Hematopoietic multipotent progenitor cell treated with erythropoietin and hydrocortisone succinate and interleukin-3 and kit ligand, for 17 days (in vitro differentiated cells): Measurements from ENCODE around the gene PRMT3.
"Not testable (repeated sequence)": the region's sequence is repeated elsewhere in the genome, so short reads cannot be mapped to it uniquely, and the experiment has no call there.

Experiments used
- DNase-seq: peaks from one replicate; pipeline ENCODE4 v3.0.0-alpha.2; 2015; ENCODE audit warnings: low spot score

PRMT3 gene

DNA sequence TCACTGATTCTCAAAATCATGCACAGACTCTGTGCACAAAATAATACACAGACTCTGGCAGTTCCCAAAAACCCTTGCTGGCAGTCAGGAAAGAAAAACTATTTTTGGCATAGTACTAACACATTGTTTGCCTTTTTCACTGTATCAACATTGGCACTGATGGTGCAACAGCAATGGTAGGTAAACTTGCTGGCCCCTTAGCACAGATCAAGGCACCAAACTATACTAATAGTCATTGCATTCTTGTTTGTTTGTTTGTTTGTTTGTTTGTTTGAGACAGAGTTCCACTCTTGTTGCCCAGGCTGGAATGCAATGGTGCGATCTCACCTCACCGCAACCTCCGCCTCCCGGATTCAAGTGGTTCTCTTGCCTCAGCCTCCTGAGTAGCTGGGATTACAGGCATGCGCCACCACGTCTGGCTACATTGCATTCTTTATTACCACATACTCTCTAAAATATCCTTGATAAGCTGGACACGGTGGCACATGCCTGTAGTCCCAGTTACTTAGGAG lies 130.9 kb downstream of the PRMT3 start:
- DNase-seq, result no peak

DNA sequence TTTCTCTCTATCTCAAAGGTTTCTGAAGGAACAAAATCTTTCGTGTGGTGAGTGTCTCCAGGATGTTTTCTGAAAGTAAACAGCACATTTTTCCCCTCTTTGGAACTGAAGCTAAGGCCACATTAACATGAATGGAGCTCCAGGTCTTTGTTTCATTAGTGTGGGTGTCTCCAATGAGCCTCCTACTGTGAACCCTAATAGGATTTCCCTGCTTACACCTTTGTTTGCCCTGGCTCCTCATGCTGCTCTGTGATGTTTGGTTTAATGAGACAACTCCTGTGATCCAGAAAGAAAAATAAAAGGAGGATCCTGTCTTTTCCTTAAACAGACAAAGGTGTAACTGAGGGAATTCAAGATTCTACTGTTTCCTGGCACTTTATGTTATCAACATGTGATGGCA lies 135.0 kb downstream of the PRMT3 start:
- DNase-seq, result no peak

DNA sequence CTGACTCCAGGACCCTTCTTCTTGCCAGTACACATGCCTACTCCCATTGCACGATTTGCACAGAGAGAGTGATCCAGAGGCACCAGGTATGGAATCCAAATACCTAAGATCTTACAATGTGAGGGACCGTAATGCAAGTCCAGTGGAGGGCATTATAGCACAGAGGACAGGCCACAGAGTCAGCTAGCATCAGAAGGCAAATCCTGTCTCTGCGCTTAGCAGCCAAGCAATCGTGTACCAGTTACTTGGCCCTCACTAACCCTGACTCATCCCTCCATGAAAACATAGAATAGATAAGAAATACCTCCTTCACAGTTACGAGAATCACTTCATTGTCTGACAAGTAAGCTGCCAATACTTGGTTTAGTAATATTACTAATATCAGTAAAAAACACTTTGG lies 142.2 kb downstream of the PRMT3 start:
- no peak for DNase-seq

DNA sequence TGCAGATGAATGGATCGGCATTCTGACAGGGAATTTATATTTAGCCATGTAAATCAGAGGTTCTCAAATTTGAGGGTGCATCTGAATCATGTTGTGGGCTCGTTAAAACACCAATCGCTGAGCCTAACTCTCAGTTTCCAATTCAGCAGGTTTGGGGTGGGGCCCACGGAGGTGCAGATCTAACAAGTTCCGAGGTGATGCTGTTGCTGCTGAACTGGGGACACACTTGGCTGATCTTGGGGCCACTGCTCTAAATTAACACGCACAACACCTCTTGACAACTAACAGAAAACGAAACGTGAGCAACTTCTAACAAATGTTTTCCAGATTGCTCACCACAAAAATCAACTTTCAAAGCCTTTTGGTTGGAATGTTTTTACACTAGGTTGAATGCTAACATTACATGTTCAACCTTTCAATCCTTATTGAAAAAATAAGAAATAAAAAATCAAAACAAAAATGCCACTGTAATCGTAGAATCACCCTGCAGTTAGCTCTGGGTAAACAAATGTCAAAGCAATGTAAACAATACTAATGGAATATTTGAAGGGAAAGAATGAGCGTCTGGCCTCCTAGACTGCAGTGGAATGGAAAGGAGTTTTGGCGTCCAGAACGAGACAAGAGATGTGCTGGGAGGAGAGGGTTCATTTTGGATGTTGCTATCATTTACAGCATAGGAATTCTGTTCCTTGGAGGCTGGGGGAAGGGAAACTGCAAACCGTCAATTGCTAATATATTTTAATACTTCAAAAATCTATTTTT lies 143.6 kb downstream of the PRMT3 start:
- no peak for DNase-seq

DNA sequence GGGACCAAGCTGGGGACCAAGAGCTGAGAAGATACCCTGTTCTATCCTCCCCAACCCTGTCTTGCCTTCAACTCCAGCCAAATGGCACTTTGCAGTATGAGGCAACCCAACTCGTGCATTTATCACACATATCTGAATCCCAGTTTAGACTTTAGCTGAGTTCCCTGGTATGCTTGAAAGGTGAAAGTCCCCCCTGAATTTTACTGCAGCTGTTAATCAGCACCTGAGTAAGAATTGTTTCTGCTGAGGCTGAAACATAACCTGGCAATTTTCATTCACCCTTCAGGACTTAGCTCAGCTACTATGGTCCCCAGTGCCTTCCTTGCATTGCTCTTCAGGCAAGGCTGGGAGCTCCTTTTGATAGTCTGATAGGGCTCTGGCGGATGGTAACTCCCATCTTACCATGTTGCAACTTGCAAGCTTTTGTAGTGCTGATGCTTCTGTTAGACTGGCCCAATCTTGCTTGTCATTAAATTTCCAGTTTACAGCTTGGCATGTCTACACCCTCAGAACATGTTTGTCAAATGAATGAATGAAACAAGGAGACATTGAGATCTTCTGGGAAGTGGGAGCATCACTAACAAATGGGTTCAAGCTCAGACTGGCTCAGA lies 147.9 kb downstream of the PRMT3 start:
- no peak for DNase-seq

DNA sequence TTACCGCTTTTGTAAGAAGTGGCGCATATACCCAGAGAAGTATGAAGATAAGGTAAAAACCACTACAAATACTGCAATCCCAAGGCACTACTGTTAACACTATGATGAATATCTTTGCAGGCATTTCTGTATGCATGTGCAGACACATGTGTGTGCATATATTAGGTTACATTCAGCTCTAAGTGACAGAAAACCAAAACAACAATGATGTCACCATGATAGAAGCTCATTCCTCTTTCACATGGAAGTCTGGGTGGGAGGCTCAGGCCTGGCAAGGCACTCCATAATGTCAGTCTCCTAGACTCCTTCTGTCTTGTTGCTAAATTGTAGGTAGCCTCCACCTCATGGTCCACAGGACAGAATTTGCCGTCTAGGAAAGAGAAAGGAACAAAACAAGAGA lies 148.8 kb downstream of the PRMT3 start:
- DNase-seq, result no peak

DNA sequence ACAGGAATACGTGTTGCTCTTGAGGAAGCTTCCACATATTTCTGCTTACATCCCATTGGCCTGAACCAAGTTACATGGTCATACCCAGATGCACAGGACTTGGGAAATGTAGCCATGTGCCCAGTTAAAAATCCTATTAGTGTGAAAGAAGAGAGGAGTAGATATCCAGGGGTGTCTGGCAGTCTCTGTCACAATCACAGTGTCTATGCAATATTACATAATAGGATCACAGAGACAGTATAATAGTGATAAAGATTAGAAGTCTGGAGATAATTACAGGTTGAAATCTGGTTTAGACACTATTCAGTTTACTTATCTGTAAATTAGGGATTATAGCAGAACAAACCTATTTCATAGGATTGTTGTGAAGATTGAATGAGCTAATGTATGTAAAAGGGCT lies 149.3 kb downstream of the PRMT3 start:
- no peak for DNase-seq

DNA sequence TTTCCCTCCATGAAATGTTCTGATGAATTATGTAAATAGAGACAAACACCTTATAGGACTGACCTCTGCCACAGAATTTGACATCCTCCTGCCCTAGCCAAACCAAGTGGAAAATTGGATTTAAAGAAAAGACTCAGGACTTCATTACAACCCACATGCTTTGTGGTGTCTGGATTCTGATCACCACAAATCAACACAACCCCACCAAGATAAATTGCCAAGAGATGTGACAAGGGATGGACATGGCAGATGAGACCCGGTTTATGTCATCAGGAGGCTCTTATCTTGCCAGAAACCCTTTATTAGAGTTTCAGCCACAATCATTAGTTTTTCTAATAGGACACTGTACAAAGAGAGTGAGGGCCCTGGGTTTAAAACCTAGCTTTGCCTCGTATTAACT lies 154.0 kb downstream of the PRMT3 start:
- no peak for DNase-seq

DNA sequence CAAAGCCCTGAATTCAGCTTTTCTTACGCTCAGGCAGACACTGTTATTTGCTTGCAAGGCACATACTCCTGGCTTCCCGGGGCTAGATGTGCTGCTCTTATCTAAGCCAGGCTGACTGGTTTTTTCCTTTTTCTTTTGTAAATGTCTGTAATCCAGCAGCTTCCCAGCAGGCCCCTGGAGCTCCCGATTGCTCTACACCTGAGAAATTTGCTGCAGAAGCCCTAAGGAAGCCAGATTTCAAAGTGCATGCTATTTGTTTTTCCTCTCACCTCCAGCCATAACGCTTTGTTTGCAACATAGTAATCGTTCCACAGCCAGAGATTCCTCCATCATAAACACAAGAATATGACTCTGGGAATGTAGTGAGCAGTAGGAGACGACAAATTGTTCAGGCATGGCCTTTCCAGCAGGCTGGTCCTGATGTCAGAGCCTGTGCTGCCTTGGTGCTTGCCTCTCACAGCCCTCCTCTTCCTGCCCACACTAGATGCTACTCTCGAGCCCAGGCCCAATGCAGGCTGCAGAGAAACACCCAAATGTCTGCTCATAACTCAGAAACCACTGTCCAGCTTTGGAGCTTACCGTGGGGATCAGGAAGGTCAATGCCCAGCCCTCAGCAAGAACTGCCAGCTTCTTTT lies 157.2 kb downstream of the PRMT3 start:
- no peak for DNase-seq

DNA sequence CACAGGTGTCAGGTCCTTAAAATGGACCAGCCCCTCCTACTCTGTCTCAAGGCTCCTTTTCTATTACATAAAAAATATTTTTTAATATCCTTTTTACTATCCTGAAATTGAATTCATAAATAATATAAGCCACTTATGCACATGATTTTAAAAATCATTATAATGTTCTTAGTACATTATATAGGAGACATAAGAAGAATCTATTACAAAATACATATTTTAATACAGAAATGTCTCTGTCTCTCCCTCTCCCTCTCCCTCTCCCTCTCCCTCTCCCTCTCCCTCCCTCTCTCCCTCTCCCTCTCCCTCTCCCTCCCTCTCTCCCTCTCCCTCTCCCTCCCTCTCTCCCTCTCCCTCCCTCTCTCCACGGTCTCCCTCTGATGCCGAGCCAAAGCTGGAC lies 159.9 kb downstream of the PRMT3 start:
- no peak for DNase-seq

DNA sequence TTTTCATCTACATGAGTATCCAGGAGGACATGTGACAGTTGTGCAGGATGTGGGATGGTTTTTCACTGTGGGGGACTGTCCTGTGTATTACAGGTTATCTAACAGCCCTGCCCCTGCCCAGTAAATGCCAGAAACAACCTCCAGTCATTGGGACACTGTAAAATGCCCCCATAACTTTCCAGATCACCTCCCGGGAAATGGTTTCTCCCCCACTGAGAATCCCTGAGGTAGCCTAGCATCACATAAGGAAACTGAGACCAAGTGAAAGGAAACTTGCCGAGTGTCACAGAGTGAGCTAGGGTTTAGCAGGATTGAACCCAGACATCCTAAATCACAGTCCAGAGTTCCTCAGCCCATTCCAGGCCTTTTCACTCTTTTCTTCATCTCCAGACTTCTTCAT lies 163.6 kb downstream of the PRMT3 start:
- DNase-seq, result no peak

DNA sequence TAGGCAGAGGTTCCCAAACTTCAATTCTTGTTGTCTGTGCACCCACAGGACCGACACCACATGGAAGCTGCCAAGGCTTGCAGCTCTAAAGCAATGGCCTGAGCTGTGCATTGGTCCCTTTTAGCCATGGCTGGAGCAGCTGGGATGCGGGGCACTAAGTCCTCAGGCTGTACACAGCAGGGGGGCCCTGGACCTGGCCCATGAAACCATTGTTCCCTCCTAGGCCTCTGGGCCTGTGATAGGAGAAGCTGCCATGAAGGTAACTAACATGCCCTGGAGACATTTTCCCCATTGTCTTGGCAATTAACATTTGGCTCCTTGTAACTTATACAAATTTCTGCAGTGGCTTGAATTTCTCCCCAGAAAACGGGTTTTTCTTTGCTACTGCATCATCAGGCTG lies 168.3 kb downstream of the PRMT3 start:
- DNase-seq, result no peak

DNA sequence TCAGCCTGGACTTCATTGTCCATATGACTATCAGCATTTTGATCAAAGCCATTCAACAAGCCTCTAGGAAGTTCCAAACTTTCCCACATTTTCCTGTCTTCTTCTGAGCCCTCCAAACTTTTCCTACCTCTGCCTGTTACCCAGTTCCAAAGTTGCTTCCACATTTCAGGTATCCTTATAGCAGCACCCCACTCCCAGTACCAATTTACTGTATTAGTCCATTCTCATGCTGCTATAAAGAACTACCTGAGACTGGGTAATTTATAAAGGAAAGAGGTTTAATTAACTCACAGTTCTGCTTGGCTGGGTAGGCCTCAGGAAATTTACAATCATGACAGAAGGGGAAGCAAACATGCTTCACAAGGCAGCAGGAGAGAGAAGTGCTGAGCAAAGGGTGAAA lies 168.9 kb downstream of the PRMT3 start:
- DNase-seq, result not testable (repeated sequence)

DNA sequence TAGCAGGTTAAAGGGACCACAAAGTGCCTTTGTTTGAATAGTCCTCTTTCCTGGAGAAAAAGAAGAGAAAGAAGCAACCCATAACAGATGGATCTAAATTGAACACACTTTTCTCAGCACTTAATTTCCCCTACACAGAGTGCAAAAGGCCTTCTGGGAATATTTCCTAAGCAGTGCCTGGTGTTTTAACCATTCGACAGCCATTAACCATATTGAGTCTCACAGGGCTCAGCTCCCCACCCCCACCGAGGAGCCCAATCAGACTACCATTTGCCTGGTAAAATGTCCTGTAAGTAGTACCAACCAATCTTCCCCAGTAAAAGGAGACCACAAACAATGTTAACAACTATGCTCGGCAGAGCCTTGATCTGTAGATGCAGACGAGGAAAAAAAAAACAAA lies 171.2 kb downstream of the PRMT3 start:
- no peak for DNase-seq
